Measurements from ENCODE around the gene CKMT2.

Gene CKMT2

GRCh38 chr5:81313278-81313677 is 80.2 kb downstream of the CKMT2 start:
- DNase-seq: no peak

DNA sequence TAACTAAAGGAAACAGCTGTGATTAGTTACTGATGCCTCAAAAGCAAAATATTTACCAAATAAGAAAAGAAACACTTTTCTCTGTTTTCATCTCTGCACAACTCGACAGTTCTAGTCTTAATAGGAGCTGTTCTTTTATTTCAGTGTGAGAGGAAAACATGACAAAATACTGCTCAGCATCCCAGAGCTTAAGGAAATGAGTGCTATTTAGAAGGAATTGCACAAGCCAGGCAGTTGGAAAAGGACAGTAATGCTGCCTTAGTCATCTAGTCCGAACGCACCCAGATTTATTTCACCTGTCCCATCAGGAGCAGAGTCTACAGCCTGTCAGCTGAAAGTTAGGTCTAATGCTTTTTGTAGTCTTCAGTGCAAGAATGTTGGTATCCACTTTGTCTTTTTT is 80.6 kb downstream of the CKMT2 start:
- DNase-seq: no peak

- DNase-seq: no peak
Observed at GRCh38 chr5:81314581-81314980, 81.5 kb downstream of the CKMT2 start.

GRCh38 chr5:81315336-81315735 is 82.2 kb downstream of the CKMT2 start:
- no peak for DNase-seq

DNA sequence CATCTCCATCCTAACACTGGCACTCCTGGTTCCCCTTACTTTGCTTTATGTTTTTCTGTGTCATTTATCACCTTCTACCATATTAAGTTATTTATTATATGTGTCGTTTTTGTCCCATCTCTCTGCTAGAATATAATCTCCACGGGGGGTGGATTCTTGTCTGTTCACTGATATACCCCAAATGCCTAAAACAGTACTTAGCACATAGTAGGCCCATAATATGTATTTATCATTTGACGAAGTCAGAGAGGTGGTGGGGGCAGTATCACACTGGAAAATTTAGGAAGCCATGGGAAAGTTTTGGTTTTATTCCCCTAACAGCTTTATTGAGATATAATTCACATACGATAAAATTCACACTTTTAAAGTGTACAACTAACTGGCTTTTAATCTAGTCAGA is 82.7 kb downstream of the CKMT2 start:
- no peak for DNase-seq

Measured in NCI-H146 (cell line).